ENCODE measurements around the gene CBY3.

- no peak for TF ChIP-seq EZH2phosphoT487 (IDR thresholded peaks at IDR 0.05)
- TF ChIP-seq CTCF (IDR thresholded peaks at IDR 0.05) = no peak
- TF ChIP-seq EZH2 (IDR thresholded peaks at IDR 0.05) = no peak
Observed at GRCh38 chr5:179678223-179679013, 2.4 kb downstream of the CBY3 start.
